H1 (cell line): ENCODE measurements around the gene BNIP2. TPM values are rescaled to one million over a fixed set of nuclear protein-coding genes. Genes with fewer than 3 reads are reported as not detected.

Experiments
- CTCF ChIA-PET: fragments of 300-600 bp; sonication (Branson Sonifier 250); formaldehyde crosslinking; loops from one replicate; lab custom pipeline; 2021; ENCODE audit not compliant: partially characterized antibody; lab: Charles Lee
- POLR2A ChIA-PET: fragments of 300-600 bp; sonication (Branson Sonifier 250); formaldehyde crosslinking; loops from one replicate; lab custom pipeline; 2021; ENCODE audit warnings: inconsistent platforms; ENCODE audit not compliant: partially characterized antibody; lab: Charles Lee
- DNase-seq, 2 experiments: peaks; one replicate each; pipeline versions ENCODE4 v3.0.0 to v3.0.0-alpha.2; 2010 to 2022; ENCODE audit warnings: low spot score in 2 of 2, low read depth in 1 of 2, mixed read lengths in 1 of 2
- FAIRE-seq: peaks from 2 replicates; lab custom pipeline; 2011; peaks lifted over from hg19 to GRCh38; lab: Jason Lieb, UNC
- H2AFZ ChIP-seq: 2 replicates; pipeline ENCODE4 v1.8.1; 2012; ENCODE audit warnings: low read length, inconsistent platforms
- H2AK5ac ChIP-seq: 2 replicates; pipeline ENCODE4 v1.6.1; 2013; ENCODE audit warnings: low read depth, low read length
- H2BK120ac ChIP-seq: replicated peaks from 2 replicates; pipeline ENCODE3; 2013; ENCODE audit warnings: low read depth, low read length, inconsistent platforms
- H2BK12ac ChIP-seq: 2 replicates; pipeline ENCODE4 v1.6.1; 2013; ENCODE audit warnings: low read depth, low read length
- H2BK15ac ChIP-seq: 2 replicates; pipeline ENCODE4 v1.6.1; 2013; ENCODE audit warnings: low read length
- H2BK20ac ChIP-seq: 2 replicates; pipeline ENCODE4 v1.6.1; 2013; ENCODE audit warnings: low read length
- H2BK5ac ChIP-seq: 2 replicates; pipeline ENCODE4 v1.6.1; 2013; ENCODE audit warnings: low read depth, low read length
- H3K14ac ChIP-seq: 2 replicates; pipeline ENCODE4 v1.6.1; 2013; ENCODE audit warnings: inconsistent platforms; ENCODE audit not compliant: insufficient read length
- H3K18ac ChIP-seq: 2 replicates; pipeline ENCODE4 v1.6.1; 2013; ENCODE audit warnings: low read length; ENCODE audit errors: extremely low read depth
- H3K23ac ChIP-seq: 2 replicates; pipeline ENCODE4 v1.6.1; 2013; ENCODE audit warnings: inconsistent platforms; ENCODE audit not compliant: insufficient read length
- H3K23me2 ChIP-seq: 2 replicates; pipeline ENCODE4 v1.6.1; 2013; ENCODE audit warnings: low read depth, low read length
- H3K27ac ChIP-seq: 2 replicates; pipeline ENCODE4 v1.6.1; 2011; ENCODE audit warnings: low read depth, low read length, inconsistent platforms
- H3K27me3 ChIP-seq, 4 experiments: replicated peaks in 1 of 4; 1 replicate in 1 of 4; 2 replicates in 3 of 4; pipeline versions ENCODE4 v1.6.1 to v1.8.1; 2011 to 2013; ENCODE audit warnings: low read length in 3 of 4, mild to moderate bottlenecking in 3 of 4, inconsistent platforms in 2 of 4, mixed read lengths in 2 of 4, moderate library complexity in 1 of 4; ENCODE audit not compliant: control insufficient read depth in 3 of 4, insufficient read depth in 3 of 4; ENCODE audit errors: extremely low read depth in 1 of 4
- H3K36me3 ChIP-seq, 4 experiments: 2 replicates each; pipeline versions ENCODE4 v1.6.1 to v1.8.1; 2011 to 2013; ENCODE audit warnings: mild to moderate bottlenecking in 4 of 4, low read length in 3 of 4, moderate library complexity in 2 of 4, control low read depth in 1 of 4, inconsistent platforms in 1 of 4; ENCODE audit not compliant: insufficient read depth in 4 of 4, control insufficient read depth in 2 of 4
- H3K4ac ChIP-seq: replicated peaks from 2 replicates; pipeline ENCODE3; 2013; ENCODE audit warnings: low read length, low read depth, mixed read lengths, inconsistent platforms; ENCODE audit not compliant: insufficient read length
- H3K4me1 ChIP-seq, 4 experiments: replicated peaks in 1 of 4; 1 replicate in 1 of 4; 2 replicates in 3 of 4; pipeline versions ENCODE4 v1.6.1 to v1.8.1; 2011 to 2013; ENCODE audit warnings: low read length in 3 of 4, inconsistent platforms in 2 of 4, mixed read lengths in 1 of 4; ENCODE audit not compliant: insufficient read depth in 4 of 4, control insufficient read depth in 3 of 4
- H3K4me2 ChIP-seq, 2 experiments: 2 replicates each; pipeline versions ENCODE4 v1.6.1 to v1.8.1; 2011 to 2013; ENCODE audit warnings: low read depth in 2 of 2, low read length in 2 of 2, control low read depth in 1 of 2, inconsistent platforms in 1 of 2, mild to moderate bottlenecking in 1 of 2; ENCODE audit not compliant: insufficient read depth in 1 of 2
- H3K4me3 ChIP-seq, 4 experiments: fragments of 200-600, 300-600 bp in 1 of 4; sonication (generic), shearing (Covaris generic), sonication (Bioruptor Twin) in 1 of 4; 2 replicates each; pipeline versions ENCODE4 v1.5.1 to v1.8.1; 2011 to 2016; ENCODE audit warnings: low read length in 4 of 4, low read depth in 3 of 4, control low read depth in 2 of 4, inconsistent platforms in 2 of 4, mild to moderate bottlenecking in 2 of 4, mixed read lengths in 1 of 4, moderate library complexity in 1 of 4; ENCODE audit not compliant: insufficient read depth in 2 of 4; ENCODE audit errors: extremely low read depth in 1 of 4
- H3K56ac ChIP-seq: replicated peaks from 2 replicates; pipeline ENCODE3; 2013; ENCODE audit warnings: low read depth, mild to moderate bottlenecking, mixed read lengths, low read length, inconsistent platforms; ENCODE audit not compliant: insufficient read length
- H3K79me1 ChIP-seq: 2 replicates; pipeline ENCODE4 v1.6.1; 2013; ENCODE audit warnings: low read depth, low read length, control low read depth
- H3K79me2 ChIP-seq, 2 experiments: 2 replicates each; pipeline versions ENCODE4 v1.6.1 to v1.8.1; 2012 to 2013; ENCODE audit warnings: low read length in 2 of 2, mild to moderate bottlenecking in 2 of 2, inconsistent platforms in 1 of 2; ENCODE audit not compliant: insufficient read depth in 2 of 2, control insufficient read depth in 1 of 2
- H3K9ac ChIP-seq, 4 experiments: replicated peaks in 1 of 4; 1 replicate in 1 of 4; 2 replicates in 3 of 4; pipeline versions ENCODE4 v1.6.1 to v1.8.1; 2011 to 2013; ENCODE audit warnings: low read depth in 3 of 4, low read length in 3 of 4, control low read depth in 2 of 4, mild to moderate bottlenecking in 2 of 4, moderate library complexity in 2 of 4, inconsistent platforms in 1 of 4; ENCODE audit errors: extremely low read depth in 1 of 4
- H3K9me3 ChIP-seq, 2 experiments: 2 replicates each; pipeline versions ENCODE4 v1.6.1 to v1.8.1; 2012 to 2013; ENCODE audit warnings: mild to moderate bottlenecking in 2 of 2, moderate library complexity in 2 of 2, control low read depth in 1 of 2, inconsistent platforms in 1 of 2, low read depth in 1 of 2, low read length in 1 of 2, mixed read lengths in 1 of 2; ENCODE audit not compliant: insufficient read depth in 2 of 2
- H4K20me1 ChIP-seq, 2 experiments: replicated peaks in 1 of 2; 2 replicates each; pipeline versions ENCODE3 to v1.8.1; 2011 to 2013; ENCODE audit warnings: inconsistent platforms in 2 of 2, low read length in 2 of 2, mild to moderate bottlenecking in 1 of 2; ENCODE audit not compliant: insufficient read depth in 2 of 2, control insufficient read depth in 1 of 2
- H4K5ac ChIP-seq: 2 replicates; pipeline ENCODE4 v1.6.1; 2013; ENCODE audit warnings: low read length, low read depth, mixed read lengths, inconsistent platforms; ENCODE audit not compliant: insufficient read length
- H4K8ac ChIP-seq: 2 replicates; pipeline ENCODE4 v1.8.0; 2013; ENCODE audit warnings: mild to moderate bottlenecking, moderate library complexity, low read length, inconsistent platforms; ENCODE audit not compliant: insufficient read depth; ENCODE audit errors: extremely low read depth
- H4K91ac ChIP-seq: replicated peaks from 2 replicates; pipeline ENCODE3; 2013; ENCODE audit warnings: low read length, mixed read lengths, inconsistent platforms; ENCODE audit not compliant: insufficient read length
- CBX8 ChIP-seq: fragments of 300-800, 300-1000 bp; sonication (generic); IDR thresholded peaks from 2 replicates; pipeline ENCODE4 v1.7.1; 2016; ENCODE audit warnings: low read depth, low read length, borderline replicate concordance
- CHD2 ChIP-seq: IDR thresholded peaks from 2 replicates; pipeline ENCODE4 v1.6.1; 2012; ENCODE audit warnings: low read length, improper control_type of control experiment
- FOSL1 ChIP-seq: IDR thresholded peaks from 2 replicates; pipeline ENCODE4 v1.6.1; 2011; ENCODE audit warnings: mild to moderate bottlenecking, low read depth, low read length, moderate library complexity; ENCODE audit not compliant: insufficient read depth
- JUN ChIP-seq: IDR thresholded peaks from 2 replicates; pipeline ENCODE4 v1.6.1; 2011; ENCODE audit warnings: low read depth, mild to moderate bottlenecking, improper control_type of control experiment, low read length
- KDM5A ChIP-seq: fragments of 200-600 bp; IDR thresholded peaks from 2 replicates; pipeline ENCODE4 v1.7.1; 2012; ENCODE audit warnings: mild to moderate bottlenecking, low read length, inconsistent platforms, mixed read lengths
- MAFK ChIP-seq: IDR thresholded peaks from 2 replicates; pipeline ENCODE4 v1.6.1; 2012; ENCODE audit warnings: low read depth, mild to moderate bottlenecking, improper control_type of control experiment, low read length
- MAX ChIP-seq: IDR thresholded peaks from 2 replicates; pipeline ENCODE4 v1.6.1; 2012; ENCODE audit warnings: inconsistent platforms
- PHF8 ChIP-seq: fragments of 200-600 bp; sonication (generic); conservative IDR thresholded peaks from 2 replicates; pipeline ENCODE4 v1.7.1; 2012; ENCODE audit warnings: low read depth, mild to moderate bottlenecking, inconsistent platforms, low read length, moderate library complexity
- SIX5 ChIP-seq: IDR thresholded peaks from 2 replicates; pipeline ENCODE4 v1.6.1; 2011; ENCODE audit warnings: mild to moderate bottlenecking, low read depth, low read length
- ZNF274 ChIP-seq: IDR thresholded peaks from 2 replicates; pipeline ENCODE4 v1.7.0; 2012; ENCODE audit warnings: low read length, borderline replicate concordance; ENCODE audit errors: extremely low read depth
- WGBS, 2 experiments: shearing (Covaris generic) in 1 of 2; methylation state at CpG; one replicate each; pipeline versions ENCODE4 v1.1.6 to v1.1.7; 2013 to 2015; ENCODE audit warnings: low lambda C conversion rate in 2 of 2, mixed read lengths in 2 of 2, inconsistent platforms in 1 of 2, low coverage in 1 of 2, missing lambda C conversion rate in 1 of 2; ENCODE audit not compliant: insufficient replicate concordance in 2 of 2, insufficient coverage in 1 of 2, insufficient read length in 1 of 2; ENCODE audit errors: extremely low coverage in 1 of 2, missing lambda C conversion rate in 1 of 2; 5-methylcytosine and 5-hydroxymethylcytosine counted together
- polyA plus RNA-seq, 7 experiments: library from polyadenylated mRNA; depleted of rRNA in 3 of 7; stranded (reverse) in 5 of 7; unstranded in 2 of 7; fragments of >200 nt in 5 of 7; fragments of 200-250 nt in 2 of 7; gene quantifications; 1 replicate in 5 of 7; 2 replicates in 1 of 7; 4 replicates in 1 of 7; pipeline versions ENCODE4 v1.2.1 to v1.2.3, GENCODE V29; 2011 to 2013; ENCODE audit warnings: missing spikeins in 2 of 7, mixed read lengths in 2 of 7
- total RNA-seq: library from RNA; stranded (reverse); fragmentation: NEBNext Ultra II Directional; extraction: Animal tissue kit (Norgen Biotek cat#: 25700); gene quantifications from 2 replicates; pipeline ENCODE4 v1.2.1, GENCODE V29; 2021
- TF ChIP-seq, protein P1 (sequence below), 3 experiments: IDR thresholded peaks; 1 replicate in 2 of 3; 2 replicates in 1 of 3; pipeline versions ENCODE4 v1.5.1 to v1.6.1; 2011; ENCODE audit warnings: low read length in 3 of 3, mild to moderate bottlenecking in 3 of 3, inconsistent platforms in 2 of 3, low read depth in 1 of 3, moderate library complexity in 1 of 3; ENCODE audit not compliant: insufficient read depth in 1 of 3; ENCODE audit errors: control extremely low read depth in 1 of 3

BNIP2 gene
- total and polyA plus RNA-seq, 2 of the 8 experiments (the other 6 are each of a cell fraction or from before 2014, with no cell fraction given): 11.8 to 40.6 TPM

DNA sequence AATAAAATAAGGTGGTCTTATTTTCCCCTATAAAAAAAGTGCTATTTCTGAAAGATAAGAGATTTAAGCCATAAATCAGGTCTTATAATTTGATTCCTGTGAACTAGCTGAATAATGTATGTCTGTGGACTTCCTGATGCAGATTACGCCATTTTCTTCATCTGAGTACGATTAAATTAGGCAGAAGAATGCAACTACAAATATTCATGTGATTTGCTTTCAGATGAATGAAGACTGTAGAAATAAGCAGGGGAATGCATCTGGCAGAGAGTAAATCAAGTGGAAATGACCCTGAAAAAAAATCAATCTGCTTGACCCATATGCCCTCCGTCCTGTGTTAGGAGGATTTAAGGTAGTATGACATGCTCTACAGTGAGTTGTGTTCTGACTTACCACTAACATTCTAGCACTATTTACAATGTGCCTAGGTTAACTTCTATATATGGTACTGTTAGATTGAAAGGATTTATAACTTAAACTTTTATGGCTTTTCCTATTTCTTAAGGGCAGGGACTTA lies 14.7 kb downstream of the BNIP2 start:
- no peak overlapping the region for H2BK15ac ChIP-seq
- H3K56ac ChIP-seq: no peak overlapping the region
- H4K91ac ChIP-seq: no peak overlapping the region
- no peaks in the 10 kb centered on the region for H4K20me1 ChIP-seq
- FAIRE-seq: no peak
- no peaks in the 10 kb centered on the region for H3K23me2 ChIP-seq
- H3K4me2 ChIP-seq: no peak overlapping the region
- H2BK5ac ChIP-seq: no peak overlapping the region
- POLR2A ChIA-PET: no interaction called here
- H3K4me3 ChIP-seq: no peak overlapping the region
- no peak overlapping the region for H4K5ac ChIP-seq
- no peak overlapping the region for H3K27ac ChIP-seq
- H3K27me3 ChIP-seq: no peaks in the 10 kb centered on the region
- H3K36me3 ChIP-seq: peaks cover 6 to 72% (median 45%) of the 10 kb centered on the region in 4 experiments
- no peak overlapping the region for H2AFZ ChIP-seq
- H3K79me1 ChIP-seq: no peaks in the 10 kb centered on the region; the same call in 1 of the 2 replicates
- H3K14ac ChIP-seq: no peak overlapping the region
- no peak overlapping the region for H3K4ac ChIP-seq
- no peaks in the 10 kb centered on the region for H3K4me1 ChIP-seq
- WGBS, 2 experiments: 92% methylated on average over 3 of the region's 3 CpGs; no CpG with 5 or more reads in 1 of the 2 experiments
- no peak overlapping the region for H2BK20ac ChIP-seq
- H3K9ac ChIP-seq: no peak overlapping the region
- no peaks in the 10 kb centered on the region for H3K9me3 ChIP-seq
- CTCF ChIA-PET: interaction anchor here (0.8 kb wide), 1 partner anchor 19 kb away, joined by 3 read pairs; no protein-coding TSS in a partner anchor
- H4K8ac ChIP-seq: no peak overlapping the region
- no peak overlapping the region for H3K23ac ChIP-seq
- H2BK120ac ChIP-seq: no peak overlapping the region
- H2AK5ac ChIP-seq: no peak overlapping the region
- no peak overlapping the region for H2BK12ac ChIP-seq
- no peak overlapping the region for H3K18ac ChIP-seq
- DNase-seq: no peak
- no peaks in the 10 kb centered on the region for H3K79me2 ChIP-seq
- no peak for TF ChIP-seq PHF8
- no peak for TF ChIP-seq MAX
- no peak for TF ChIP-seq MAFK
- TF ChIP-seq KDM5A: no peak
- TF ChIP-seq SIX5: no peak
- TF ChIP-seq CBX8: no peak
- TF ChIP-seq, protein P1, sequence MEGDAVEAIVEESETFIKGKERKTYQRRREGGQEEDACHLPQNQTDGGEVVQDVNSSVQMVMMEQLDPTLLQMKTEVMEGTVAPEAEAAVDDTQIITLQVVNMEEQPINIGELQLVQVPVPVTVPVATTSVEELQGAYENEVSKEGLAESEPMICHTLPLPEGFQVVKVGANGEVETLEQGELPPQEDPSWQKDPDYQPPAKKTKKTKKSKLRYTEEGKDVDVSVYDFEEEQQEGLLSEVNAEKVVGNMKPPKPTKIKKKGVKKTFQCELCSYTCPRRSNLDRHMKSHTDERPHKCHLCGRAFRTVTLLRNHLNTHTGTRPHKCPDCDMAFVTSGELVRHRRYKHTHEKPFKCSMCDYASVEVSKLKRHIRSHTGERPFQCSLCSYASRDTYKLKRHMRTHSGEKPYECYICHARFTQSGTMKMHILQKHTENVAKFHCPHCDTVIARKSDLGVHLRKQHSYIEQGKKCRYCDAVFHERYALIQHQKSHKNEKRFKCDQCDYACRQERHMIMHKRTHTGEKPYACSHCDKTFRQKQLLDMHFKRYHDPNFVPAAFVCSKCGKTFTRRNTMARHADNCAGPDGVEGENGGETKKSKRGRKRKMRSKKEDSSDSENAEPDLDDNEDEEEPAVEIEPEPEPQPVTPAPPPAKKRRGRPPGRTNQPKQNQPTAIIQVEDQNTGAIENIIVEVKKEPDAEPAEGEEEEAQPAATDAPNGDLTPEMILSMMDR (IDR thresholded peaks at IDR 0.05; ENCODE audit: control extremely low read depth in 1 of 3, insufficient read depth in 1 of 3, low read depth in 1 of 3, low read length in 3 of 3): no peak
- no peak for TF ChIP-seq JUN
- TF ChIP-seq FOSL1: no peak
- TF ChIP-seq CHD2: no peak
- TF ChIP-seq ZNF274: no peak
